HCT116 (cell line): ENCODE measurements around the gene FHL2. TPM values are rescaled to one million over a fixed set of nuclear protein-coding genes. Genes with fewer than 3 reads are reported as not detected.

ENCODE experiments used
- total RNA-seq: library from RNA; stranded (reverse); gene quantifications from one replicate; pipeline ENCODE4 v1.2.1, GENCODE V29; 2021; ENCODE audit not compliant: unreplicated experiment

Gene FHL2
- total RNA-seq, 1 experiment from 2014 or later, result 86.6 TPM

Other genes with a start within 250 kb of the FHL2 start
- gene GPR45, start 157.3 kb downstream of the FHL2 start, total RNA-seq, result 0.30 TPM
- 18.3 TPM for gene TGFBRAP1, start 69.3 kb downstream of the FHL2 start, total RNA-seq
- gene C2orf49, start 61.5 kb downstream of the FHL2 start, total RNA-seq, result 17.2 TPM